GM18861 (cell line): Measurements from ENCODE around the gene TNFRSF19.
"Not testable (repeated sequence)": the region's sequence is repeated elsewhere in the genome, so short reads cannot be mapped to it uniquely, and the experiment has no call there.

Source experiments
- ATAC-seq: cut with Tn5 transposase; IDR thresholded peaks from one replicate; pipeline ENCODE4 v1.9.1; 2021; ENCODE audit not compliant: unreplicated experiment

Gene TNFRSF19

GRCh38 chr13:23567906-23568460 lies 2.2 kb upstream of the TNFRSF19 start:
- ATAC-seq, result no peak

GRCh38 chr13:23570921-23571315 lies 706 bp downstream of the TNFRSF19 start:
- ATAC-seq, result no peak

GRCh38 chr13:23571431-23571830 lies 1.2 kb downstream of the TNFRSF19 start:
- ATAC-seq, result no peak

- no peak for ATAC-seq
Measured at GRCh38 chr13:23572836-23573235, 2.6 kb downstream of the TNFRSF19 start.

- ATAC-seq, result no peak
Measured at GRCh38 chr13:23574421-23575145, 4.4 kb downstream of the TNFRSF19 start.

GRCh38 chr13:23575632-23576031 lies 5.4 kb downstream of the TNFRSF19 start:
- ATAC-seq, result no peak

- ATAC-seq, result peak; percentile 61
Measured at GRCh38 chr13:23578411-23579071, 8.3 kb downstream of the TNFRSF19 start.

- peak; percentile 79 for ATAC-seq
Measured at GRCh38 chr13:23579072-23579895, 9.1 kb downstream of the TNFRSF19 start.

GRCh38 chr13:23579896-23580683 lies 9.9 kb downstream of the TNFRSF19 start:
- no peak for ATAC-seq

GRCh38 chr13:23580684-23581060 lies 10.5 kb downstream of the TNFRSF19 start:
- ATAC-seq, result no peak

GRCh38 chr13:23583491-23583890 lies 13.3 kb downstream of the TNFRSF19 start:
- ATAC-seq, result no peak

GRCh38 chr13:23584275-23584674 lies 14.1 kb downstream of the TNFRSF19 start:
- ATAC-seq, result no peak

- no peak for ATAC-seq
Measured at GRCh38 chr13:23586336-23586735, 16.1 kb downstream of the TNFRSF19 start.

GRCh38 chr13:23588666-23589065 lies 18.5 kb downstream of the TNFRSF19 start:
- ATAC-seq, result no peak

GRCh38 chr13:23592596-23592995 lies 22.4 kb downstream of the TNFRSF19 start:
- ATAC-seq, result no peak

GRCh38 chr13:23593148-23593547 lies 22.9 kb downstream of the TNFRSF19 start:
- no peak for ATAC-seq

GRCh38 chr13:23594290-23594689 lies 24.1 kb downstream of the TNFRSF19 start:
- ATAC-seq, result not testable (repeated sequence)

- no peak for ATAC-seq
Measured at GRCh38 chr13:23598369-23598768, 28.2 kb downstream of the TNFRSF19 start.

GRCh38 chr13:23599083-23599925 lies 29.1 kb downstream of the TNFRSF19 start:
- no peak for ATAC-seq

- no peak for ATAC-seq
Measured at GRCh38 chr13:23600100-23600499, 29.9 kb downstream of the TNFRSF19 start.
